H9 (cell line): ENCODE data around the gene LRIT1. TPM values are rescaled to one million over a fixed set of nuclear protein-coding genes. Genes with fewer than 3 reads are reported as not detected.

Source experiments
- DNase-seq: peaks from one replicate; pipeline ENCODE4 v3.0.0-alpha.2; 2017
- H2AFZ ChIP-seq: one replicate; pipeline ENCODE4 v1.6.1; 2013; ENCODE audit warnings: mild to moderate bottlenecking, low read length, control low read depth, moderate library complexity
- H2AK5ac ChIP-seq: 2 replicates; pipeline ENCODE4 v1.6.1; 2013; ENCODE audit warnings: low read length, control low read depth, mixed read lengths; ENCODE audit not compliant: insufficient read length
- H2BK120ac ChIP-seq: one replicate; pipeline ENCODE4 v1.6.1; 2013; ENCODE audit warnings: low read depth, mild to moderate bottlenecking, low read length, control low read depth, inconsistent platforms; ENCODE audit not compliant: poor library complexity, severe bottlenecking
- H2BK12ac ChIP-seq: 2 replicates; pipeline ENCODE4 v1.6.1; 2013; ENCODE audit warnings: low read length, control low read depth, mixed read lengths, low read depth; ENCODE audit not compliant: insufficient read length
- H2BK15ac ChIP-seq: 2 replicates; pipeline ENCODE4 v1.6.1; 2013; ENCODE audit warnings: low read depth, low read length, control low read depth
- H2BK20ac ChIP-seq: one replicate; pipeline ENCODE4 v1.6.1; 2013; ENCODE audit warnings: low read depth, mild to moderate bottlenecking, low read length, control low read depth, inconsistent platforms; ENCODE audit not compliant: poor library complexity, severe bottlenecking
- H2BK5ac ChIP-seq: 2 replicates; pipeline ENCODE4 v1.6.1; 2013; ENCODE audit warnings: low read length, control low read depth, mixed read lengths; ENCODE audit not compliant: insufficient read length
- H3K14ac ChIP-seq: 2 replicates; pipeline ENCODE4 v1.6.1; 2013; ENCODE audit warnings: low read length, control low read depth; ENCODE audit not compliant: insufficient read depth
- H3K18ac ChIP-seq: 2 replicates; pipeline ENCODE4 v1.6.1; 2013; ENCODE audit warnings: low read depth, mild to moderate bottlenecking, mixed read lengths, low read length, control low read depth; ENCODE audit not compliant: insufficient read length
- H3K23ac ChIP-seq: 2 replicates; pipeline ENCODE4 v1.6.1; 2013; ENCODE audit warnings: low read length, control low read depth, mixed read lengths, low read depth; ENCODE audit not compliant: insufficient read length
- H3K23me2 ChIP-seq: 2 replicates; pipeline ENCODE4 v1.6.1; 2013; ENCODE audit warnings: low read depth, mild to moderate bottlenecking, mixed read lengths, low read length, control low read depth; ENCODE audit not compliant: insufficient read length, poor library complexity, severe bottlenecking
- H3K27ac ChIP-seq: 2 replicates; pipeline ENCODE4 v1.5.1; 2013; ENCODE audit warnings: low read length, control low read depth, mixed read lengths, low read depth; ENCODE audit not compliant: insufficient read length
- H3K27me3 ChIP-seq: 2 replicates; pipeline ENCODE4 v1.6.1; 2013; ENCODE audit warnings: low read length, control low read depth, inconsistent platforms; ENCODE audit not compliant: insufficient read depth
- H3K4ac ChIP-seq: 2 replicates; pipeline ENCODE4 v1.6.1; 2013; ENCODE audit warnings: low read depth, mild to moderate bottlenecking, control low read depth, inconsistent platforms, low read length, moderate library complexity
- H3K4me1 ChIP-seq: 2 replicates; pipeline ENCODE4 v1.6.1; 2013; ENCODE audit warnings: low read length, control low read depth, inconsistent platforms; ENCODE audit not compliant: insufficient read depth
- H3K4me2 ChIP-seq: 2 replicates; pipeline ENCODE4 v1.6.1; 2013; ENCODE audit warnings: low read length, control low read depth, mixed read lengths; ENCODE audit not compliant: insufficient read length, insufficient read depth
- H3K56ac ChIP-seq: 2 replicates; pipeline ENCODE4 v1.6.1; 2013; ENCODE audit warnings: low read depth, mild to moderate bottlenecking, mixed read lengths, low read length, control low read depth; ENCODE audit not compliant: insufficient read length
- H3K79me1 ChIP-seq: 2 replicates; pipeline ENCODE4 v1.6.1; 2013; ENCODE audit warnings: low read depth, mild to moderate bottlenecking, moderate library complexity, low read length, control low read depth, inconsistent platforms; ENCODE audit not compliant: insufficient read depth, poor library complexity, severe bottlenecking
- H3K79me2 ChIP-seq: 2 replicates; pipeline ENCODE4 v1.6.1; 2013; ENCODE audit warnings: low read length, control low read depth, inconsistent platforms; ENCODE audit not compliant: insufficient read depth
- H3K9ac ChIP-seq: 2 replicates; pipeline ENCODE4 v1.6.1; 2013; ENCODE audit warnings: low read length, control low read depth, mixed read lengths; ENCODE audit not compliant: insufficient read length; ENCODE audit errors: extremely low read depth
- H3K9me3 ChIP-seq: one replicate; pipeline ENCODE4 v1.6.1; 2013; ENCODE audit warnings: low read depth, low read length, inconsistent platforms; ENCODE audit not compliant: control insufficient read depth
- H3T11ph ChIP-seq: one replicate; pipeline ENCODE4 v1.6.1; 2013; ENCODE audit warnings: mild to moderate bottlenecking, low read length, control low read depth, inconsistent platforms
- H4K20me1 ChIP-seq: one replicate; pipeline ENCODE4 v1.6.1; 2013; ENCODE audit not compliant: control insufficient read depth, insufficient read length, insufficient read depth
- H4K5ac ChIP-seq: 2 replicates; pipeline ENCODE4 v1.6.1; 2013; ENCODE audit warnings: low read depth, mild to moderate bottlenecking, mixed read lengths, low read length, control low read depth; ENCODE audit not compliant: insufficient read length
- H4K8ac ChIP-seq: replicated peaks from 2 replicates; pipeline ENCODE4 v1.6.1; 2013; ENCODE audit warnings: low read length, control low read depth, mixed read lengths, low read depth; ENCODE audit not compliant: insufficient read length
- H4K91ac ChIP-seq: 2 replicates; pipeline ENCODE4 v1.6.1; 2013; ENCODE audit warnings: low read depth, mild to moderate bottlenecking, moderate library complexity, mixed read lengths, low read length, control low read depth; ENCODE audit not compliant: insufficient read length
- H3K27ac Mint-ChIP-seq, 3 experiments: 2 replicates in 2 of 3; 3 replicates in 1 of 3; pipeline ENCODE4 v1.8.0; 2020 to 2021; ENCODE audit warnings: mixed read lengths in 3 of 3, mild to moderate bottlenecking in 1 of 3, moderate library complexity in 1 of 3
- H3K27me3 Mint-ChIP-seq: 2 replicates; pipeline ENCODE4 v1.8.0; 2021; ENCODE audit warnings: low read depth, mild to moderate bottlenecking, moderate library complexity, mixed read lengths
- H3K36me3 Mint-ChIP-seq, 3 experiments: 2 replicates in 2 of 3; 3 replicates in 1 of 3; pipeline ENCODE4 v1.8.0; 2020 to 2021; ENCODE audit warnings: low read depth in 3 of 3, mixed read lengths in 3 of 3; ENCODE audit not compliant: insufficient read depth in 1 of 3
- H3K4me1 Mint-ChIP-seq, 2 experiments: 2 replicates each; pipeline ENCODE4 v1.8.0; 2020; ENCODE audit warnings: mixed read lengths in 2 of 2
- H3K4me3 Mint-ChIP-seq, 2 experiments: 2 replicates in 1 of 2; 3 replicates in 1 of 2; pipeline ENCODE4 v1.8.0; 2020 to 2021; ENCODE audit warnings: mild to moderate bottlenecking in 2 of 2, mixed read lengths in 2 of 2, moderate library complexity in 1 of 2
- H3K9me3 Mint-ChIP-seq, 2 experiments: 2 replicates in 1 of 2; 3 replicates in 1 of 2; pipeline ENCODE4 v1.8.0; 2020; ENCODE audit warnings: mild to moderate bottlenecking in 2 of 2, mixed read lengths in 2 of 2, moderate library complexity in 1 of 2
- CTCF ChIP-seq: fragments of 200-600 bp; sonication (generic); conservative IDR thresholded peaks from 3 replicates; pipeline ENCODE4 v1.8.0; 2021; ENCODE audit warnings: antibody characterized with exemption, mild to moderate bottlenecking
- WGBS: extraction: QIAGEN DNeasy Blood & Tissue Kit; methylation state at CpG from one replicate; pipeline ENCODE4 v1.1.7; 2013; ENCODE audit warnings: missing lambda C conversion rate, low lambda C conversion rate, mixed read lengths; ENCODE audit not compliant: insufficient read length; ENCODE audit errors: extremely low coverage; 5-methylcytosine and 5-hydroxymethylcytosine counted together
- total RNA-seq: library from RNA; stranded (reverse); gene quantifications from 2 replicates; pipeline ENCODE4 v1.2.1, GENCODE V29; 2021

LRIT1 gene
- total RNA-seq, 1 experiment from 2014 or later, result not detected

GRCh38 chr10:84216834-84217233 is 24.5 kb downstream of the LRIT1 start:
- Histone ChIP-seq H4K91ac (no peak overlapping the region), H2AFZ (no peak overlapping the region), H3K18ac (no peak overlapping the region), H3K56ac (no peak overlapping the region), H3K4ac (no peak overlapping the region), H2BK5ac (no peak overlapping the region), H2BK20ac (no peak overlapping the region), H2AK5ac (no peak overlapping the region), H3K4me1 (no peaks in the 10 kb centered on the region), H3K23me2 (no peaks in the 10 kb centered on the region), H3K79me2 (no peaks in the 10 kb centered on the region), H3K27ac (no peak overlapping the region), H3K27me3 (no peaks in the 10 kb centered on the region), H3K9me3 (no peaks in the 10 kb centered on the region), H3T11ph (no peak overlapping the region), H4K8ac (no peak overlapping the region), H2BK12ac (no peak overlapping the region), H3K79me1 (no peaks in the 10 kb centered on the region), H3K23ac (no peak overlapping the region), H4K20me1 (no peaks in the 10 kb centered on the region), H4K5ac (no peak overlapping the region), H2BK15ac (no peak overlapping the region), H2BK120ac (no peak overlapping the region), H3K9ac (no peak overlapping the region), H3K4me2 (no peak overlapping the region), H3K14ac (no peak overlapping the region)
- DNase-seq, result no peak
- TF ChIP-seq CTCF, result no peak
- no peak overlapping the region for H3K4me3 Mint-ChIP-seq
- H3K4me1 Mint-ChIP-seq, result peaks cover 0 to 6% of the 10 kb centered on the region in 2 experiments; a peak in 3 of 4 replicates
- H3K27me3 Mint-ChIP-seq, result peaks cover 10% of the 10 kb centered on the region
- H3K27ac Mint-ChIP-seq, result no peak overlapping the region
- no peaks in the 10 kb centered on the region for H3K9me3 Mint-ChIP-seq
- WGBS, result no CpG with 5 or more reads among the region's 9 CpGs
- no peaks in the 10 kb centered on the region; a peak in 1 of 7 replicates for H3K36me3 Mint-ChIP-seq
